NCI-H82 (cell line): ENCODE results near the gene BACH1.

ENCODE experiments used
- DNase-seq: peaks from one replicate; lab custom pipeline; 2025; lab: John Stamatoyannopoulos, UW

The BACH1 gene

DNA sequence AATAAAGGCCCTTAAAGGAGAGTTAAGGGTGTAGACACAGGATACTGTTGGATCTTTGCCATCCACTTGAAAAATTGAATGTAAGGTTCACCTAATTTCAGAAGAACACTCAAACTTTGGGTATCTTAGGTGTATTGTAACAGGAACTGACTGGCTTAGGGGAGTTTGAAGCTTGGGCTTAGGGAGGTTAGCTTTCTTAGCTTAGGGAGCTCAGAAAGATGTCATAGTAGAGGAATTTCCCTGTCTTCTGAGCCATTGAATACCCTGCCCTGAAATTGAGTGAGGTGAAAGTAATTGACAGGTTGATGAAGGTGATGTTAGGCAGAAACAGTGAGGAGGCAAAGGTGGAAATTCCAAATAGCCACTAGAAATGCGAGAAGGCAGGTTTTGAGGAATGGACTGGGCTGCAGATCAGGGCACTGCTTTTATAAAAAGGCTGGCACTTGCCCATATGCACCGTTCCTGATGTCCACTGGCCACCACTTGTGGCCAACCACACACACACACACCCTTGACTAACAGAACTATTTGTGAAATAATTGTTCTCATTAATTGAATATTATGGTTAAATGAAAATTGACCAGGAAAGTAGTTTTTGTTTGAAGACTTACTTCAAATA lies 16.5 kb downstream of the BACH1 start:
- no peak for DNase-seq

DNA sequence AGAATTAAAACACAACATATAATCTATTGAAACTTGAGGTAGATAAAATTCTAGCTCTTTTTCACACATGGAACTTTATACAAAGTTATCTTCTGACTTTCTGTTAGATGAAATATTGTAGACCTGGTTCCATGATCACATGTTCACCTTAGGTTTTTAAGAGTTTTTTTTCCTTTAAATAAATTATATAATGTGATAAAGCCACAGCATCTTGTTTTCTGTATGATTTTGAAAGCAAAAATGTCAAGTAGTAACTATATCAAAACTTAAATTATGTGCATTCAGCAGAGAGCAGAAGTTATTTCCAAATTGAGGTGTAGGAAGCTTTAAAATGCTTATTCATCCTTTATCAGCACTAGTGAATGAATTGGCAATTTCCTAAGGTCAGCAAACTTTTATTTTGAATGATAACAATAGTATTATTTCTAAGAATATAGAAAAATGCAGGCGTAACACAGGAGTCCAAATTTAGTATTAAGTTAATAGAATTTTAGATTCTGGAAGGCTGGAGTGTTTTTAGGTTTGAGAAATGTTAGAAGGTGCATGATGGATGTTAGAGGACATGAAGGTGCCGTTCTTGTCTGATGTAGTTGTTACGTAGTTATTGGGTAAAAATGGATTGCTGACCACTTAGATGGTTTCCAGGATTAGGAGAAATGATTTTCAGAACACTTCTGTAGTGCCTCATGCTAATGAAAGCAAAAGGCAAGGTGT lies 17.5 kb downstream of the BACH1 start:
- DNase-seq = no peak

DNA sequence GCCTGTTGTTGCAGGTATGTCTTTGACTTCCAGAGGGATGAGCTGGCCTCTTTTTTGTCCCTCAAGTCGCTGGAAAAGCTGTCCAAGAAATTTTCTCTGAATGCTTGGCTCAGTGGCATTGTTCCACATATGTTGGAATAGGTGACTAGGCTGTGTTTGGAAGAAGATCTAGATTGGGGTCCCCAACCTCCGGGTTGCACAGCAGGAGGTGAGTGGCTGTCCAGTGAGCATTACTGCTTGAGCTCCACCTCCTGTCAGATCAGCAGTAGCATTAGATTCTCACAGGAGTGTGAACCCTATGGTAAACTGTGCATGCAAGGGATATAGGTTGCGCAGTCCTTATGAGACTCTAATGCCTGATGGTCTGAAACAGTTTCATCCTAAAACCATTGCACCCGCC lies 18.1 kb downstream of the BACH1 start:
- no peak for DNase-seq

DNA sequence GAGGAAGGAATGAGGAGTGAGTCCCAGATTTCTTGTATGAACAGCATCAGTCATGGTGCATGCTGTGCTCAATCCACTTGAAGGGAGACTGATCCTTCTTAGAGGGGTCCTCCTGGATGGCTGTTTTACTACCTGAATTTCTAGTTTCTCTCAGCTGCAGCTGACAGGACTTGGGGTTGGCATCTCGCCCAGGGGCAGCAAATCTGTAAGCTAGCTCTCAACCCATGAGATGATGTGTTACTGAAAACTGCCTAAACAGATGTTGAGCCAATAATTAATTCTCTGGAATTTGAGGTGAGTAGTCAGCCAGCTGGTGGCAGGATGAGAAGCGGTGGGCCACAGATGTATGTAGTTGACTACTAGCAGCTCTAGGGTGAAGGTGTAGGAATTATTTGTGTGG lies 19.6 kb downstream of the BACH1 start:
- peak; percentile 51 for DNase-seq

DNA sequence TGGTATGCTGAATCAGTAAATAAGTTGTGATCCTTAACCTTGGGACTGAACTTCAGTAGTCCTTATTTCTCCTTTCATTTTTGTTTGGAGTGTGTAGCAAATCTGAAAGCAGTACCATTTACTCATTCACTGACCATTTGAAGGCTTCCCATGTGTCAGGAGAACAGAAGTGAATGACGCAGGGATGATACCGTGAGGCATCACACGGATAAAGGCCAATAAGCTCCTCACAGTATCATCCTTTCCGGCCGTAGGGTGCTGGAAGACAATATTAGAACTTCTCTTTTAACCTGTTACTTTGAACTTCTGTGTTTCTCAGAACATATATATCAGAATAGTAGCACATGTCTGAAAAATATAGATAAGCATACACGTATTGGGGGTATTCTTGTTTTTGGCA lies 21.3 kb downstream of the BACH1 start:
- no peak for DNase-seq

DNA sequence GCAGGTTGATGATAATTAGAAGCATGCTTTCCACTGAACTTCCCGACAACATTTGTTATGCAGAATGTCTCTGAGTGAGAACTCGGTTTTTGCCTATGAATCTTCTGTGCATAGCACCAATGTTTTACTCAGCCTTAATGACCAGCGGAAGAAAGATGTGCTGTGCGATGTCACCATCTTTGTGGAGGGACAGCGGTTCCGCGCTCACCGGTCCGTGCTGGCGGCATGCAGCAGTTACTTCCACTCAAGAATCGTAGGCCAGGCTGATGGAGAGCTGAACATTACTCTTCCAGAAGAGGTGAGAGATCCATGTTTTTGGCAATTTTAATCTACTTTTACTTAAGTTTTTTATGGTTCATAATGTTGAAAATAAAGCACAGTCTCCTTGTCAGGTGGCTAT lies 22.5 kb downstream of the BACH1 start:
- no peak for DNase-seq

DNA sequence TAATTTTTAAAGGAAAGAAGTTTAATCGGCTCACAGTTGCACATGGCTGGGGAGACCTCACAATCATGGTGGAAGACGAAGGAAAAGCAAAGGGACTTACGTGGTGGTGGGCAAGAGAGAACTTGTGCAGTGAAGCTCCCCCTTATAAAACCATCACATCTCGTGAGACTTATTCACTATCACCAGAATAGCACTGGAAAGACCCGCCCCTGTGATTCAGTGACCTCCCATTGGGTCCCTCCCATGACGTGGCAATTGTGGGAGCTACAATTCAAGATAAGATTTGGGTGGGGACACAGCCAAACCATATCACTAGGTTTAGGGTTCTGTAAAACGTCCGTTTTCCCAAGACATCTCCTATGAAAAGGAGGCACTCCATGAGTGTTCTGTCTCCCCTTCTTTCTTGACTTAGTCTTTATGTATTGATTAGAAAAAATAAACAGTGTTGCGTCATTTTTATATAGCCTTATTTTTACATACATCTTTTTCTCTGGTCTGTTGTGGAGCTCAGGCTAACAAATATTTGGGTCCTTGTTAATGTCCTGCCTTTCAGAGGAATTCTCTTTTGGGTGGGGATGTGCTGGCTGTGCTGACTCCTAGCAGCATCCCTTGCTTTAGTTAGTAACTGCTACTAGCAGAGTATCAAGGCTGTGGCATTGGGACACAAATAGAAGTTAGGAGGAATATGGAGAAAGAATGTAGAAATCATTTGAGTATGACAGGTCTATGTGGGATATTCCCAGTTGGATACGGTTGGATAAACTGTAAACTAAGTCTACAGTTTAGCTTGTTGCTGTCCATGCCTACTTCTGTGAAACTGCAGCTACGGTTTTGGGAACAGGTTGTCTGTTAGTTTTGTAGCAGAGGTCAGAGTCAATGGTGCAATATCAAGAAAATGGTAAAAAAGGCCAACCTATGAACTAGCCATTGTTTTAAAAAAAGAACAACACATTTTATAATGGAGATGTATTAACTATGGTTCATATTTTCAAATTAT lies 23.5 kb downstream of the BACH1 start:
- no peak for DNase-seq

DNA sequence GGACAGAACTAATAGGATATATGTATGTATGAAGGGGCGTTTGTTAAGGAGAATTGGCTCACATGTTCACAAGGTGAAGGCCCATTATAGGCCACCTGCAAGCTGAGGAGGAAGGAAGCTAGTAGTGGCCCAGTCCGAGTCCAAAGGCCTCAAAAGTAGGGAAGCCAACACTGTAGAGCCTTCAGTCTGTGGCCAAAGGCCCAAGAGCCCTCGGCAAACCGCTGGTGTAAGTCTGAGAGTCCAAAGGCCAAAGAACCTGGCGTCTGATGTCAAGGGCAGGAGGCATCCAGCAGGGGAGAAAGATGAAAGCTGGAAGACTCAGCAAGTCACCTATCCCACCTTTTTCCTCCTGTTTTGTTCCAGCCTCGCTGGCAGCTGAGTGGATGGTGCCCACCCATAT lies 24.5 kb downstream of the BACH1 start:
- DNase-seq = no peak

DNA sequence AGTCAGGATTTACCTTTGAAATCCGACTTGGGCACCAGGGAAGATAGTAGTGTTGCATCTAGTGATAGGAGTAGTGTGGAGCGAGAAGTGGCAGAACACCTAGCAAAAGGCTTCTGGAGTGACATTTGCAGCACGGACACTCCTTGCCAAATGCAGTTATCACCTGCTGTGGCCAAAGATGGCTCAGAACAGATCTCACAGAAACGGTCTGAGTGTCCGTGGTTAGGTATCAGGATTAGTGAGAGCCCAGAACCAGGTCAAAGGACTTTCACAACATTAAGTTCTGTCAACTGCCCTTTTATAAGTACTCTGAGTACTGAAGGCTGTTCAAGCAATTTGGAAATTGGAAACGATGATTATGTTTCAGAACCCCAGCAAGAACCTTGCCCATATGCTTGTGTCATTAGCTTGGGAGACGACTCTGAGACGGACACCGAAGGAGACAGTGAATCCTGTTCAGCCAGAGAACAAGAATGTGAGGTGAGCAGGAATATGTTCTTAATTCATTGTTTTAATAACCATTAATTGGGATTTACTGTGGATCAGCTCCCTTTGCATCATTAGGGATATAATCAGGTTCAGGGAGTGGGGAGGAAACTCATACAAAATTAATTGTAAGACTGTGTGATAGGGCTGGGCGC lies 28.3 kb downstream of the BACH1 start:
- no peak for DNase-seq

DNA sequence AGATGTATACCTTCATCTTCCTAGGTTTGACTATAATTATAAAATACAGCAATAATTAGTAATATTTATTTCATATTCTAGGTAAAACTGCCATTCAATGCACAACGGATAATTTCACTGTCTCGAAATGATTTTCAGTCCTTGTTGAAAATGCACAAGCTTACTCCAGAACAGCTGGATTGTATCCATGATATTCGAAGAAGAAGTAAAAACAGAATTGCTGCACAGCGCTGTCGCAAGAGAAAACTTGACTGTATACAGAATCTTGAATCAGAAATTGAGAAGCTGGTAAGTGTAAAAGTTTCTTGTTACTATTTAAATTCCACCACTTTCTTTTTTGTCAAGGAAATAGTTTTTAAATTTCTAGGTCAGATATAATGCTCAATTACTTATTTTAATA lies 30.7 kb downstream of the BACH1 start:
- DNase-seq = no peak

DNA sequence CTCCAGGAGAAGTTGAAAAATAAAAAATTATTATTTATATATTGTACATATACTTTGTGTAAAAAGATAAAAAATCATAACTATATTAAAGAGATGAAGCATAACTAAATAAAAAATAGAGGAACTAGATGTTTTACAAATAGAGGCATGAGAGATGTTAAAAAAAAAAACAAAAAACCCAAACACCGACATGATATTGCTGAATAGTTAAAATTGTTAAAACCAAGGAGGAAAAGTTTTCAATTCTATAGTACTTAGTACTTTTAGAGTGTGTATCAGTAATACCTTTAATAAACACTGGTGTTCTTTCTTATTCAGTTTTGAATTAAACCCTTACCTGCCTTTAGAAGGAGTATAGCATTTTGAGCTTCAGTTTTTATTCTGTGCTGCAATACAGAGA lies 32.1 kb downstream of the BACH1 start:
- no peak for DNase-seq

DNA sequence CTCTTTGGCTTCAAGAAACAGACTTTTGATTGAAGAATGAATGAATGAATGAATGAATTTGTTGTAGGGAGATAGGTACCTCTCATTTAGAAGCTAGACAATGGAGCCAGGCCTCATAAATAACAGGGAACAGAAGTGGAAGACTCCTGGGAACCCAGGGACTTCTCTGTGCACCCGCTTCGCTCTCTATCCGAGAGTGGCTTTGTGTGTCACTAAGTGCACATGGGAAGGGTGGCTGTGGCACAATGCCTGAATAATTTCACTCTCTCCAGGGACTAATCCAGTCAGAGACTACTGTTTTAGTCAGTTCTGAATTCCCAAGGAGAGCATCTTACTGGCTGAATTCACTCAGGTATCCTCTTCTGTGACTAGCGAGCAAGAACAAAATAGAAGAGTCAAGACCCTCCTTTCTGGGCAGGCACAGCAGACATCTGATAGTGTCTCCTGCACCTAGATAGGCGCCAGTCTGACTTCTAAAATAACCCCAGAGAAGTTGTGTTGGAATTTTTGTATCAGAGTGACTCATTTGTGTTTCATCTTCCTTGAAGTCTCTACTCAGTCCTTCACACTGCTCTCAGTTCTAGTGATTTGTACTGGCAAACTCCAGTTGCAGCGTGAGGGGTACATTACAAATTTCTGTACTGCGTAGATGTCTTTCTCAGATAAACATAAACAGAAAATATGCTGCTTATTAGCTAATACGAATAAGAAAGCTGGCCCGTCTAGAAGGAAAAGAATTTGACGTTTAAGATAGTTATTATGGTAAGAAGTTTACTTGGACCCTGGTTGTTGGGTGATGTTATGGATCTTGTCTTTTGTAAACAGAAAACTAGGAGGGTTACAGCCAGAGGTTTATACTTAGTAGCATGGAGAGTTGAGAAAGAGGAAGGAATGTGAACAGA lies 34.0 kb downstream of the BACH1 start:
- no peak for DNase-seq

DNA sequence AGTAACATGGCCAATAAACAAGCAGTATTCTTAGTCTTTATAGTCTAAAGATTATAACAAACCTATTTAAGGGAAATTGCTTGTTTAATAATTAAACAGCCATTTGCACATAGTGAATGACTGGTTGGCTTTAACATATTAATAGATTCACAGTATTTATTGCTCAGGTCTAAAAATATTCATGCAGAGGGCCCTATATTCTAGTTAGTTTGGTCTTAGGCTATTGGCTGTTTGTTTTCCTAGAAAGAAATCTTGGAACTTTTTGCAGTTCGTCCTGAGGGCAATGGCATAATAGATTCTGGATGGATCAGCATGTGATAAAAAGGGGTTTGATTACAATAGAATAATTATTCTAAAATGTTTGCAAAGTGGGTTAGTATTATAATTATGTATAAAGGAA lies 34.7 kb downstream of the BACH1 start:
- no peak for DNase-seq

DNA sequence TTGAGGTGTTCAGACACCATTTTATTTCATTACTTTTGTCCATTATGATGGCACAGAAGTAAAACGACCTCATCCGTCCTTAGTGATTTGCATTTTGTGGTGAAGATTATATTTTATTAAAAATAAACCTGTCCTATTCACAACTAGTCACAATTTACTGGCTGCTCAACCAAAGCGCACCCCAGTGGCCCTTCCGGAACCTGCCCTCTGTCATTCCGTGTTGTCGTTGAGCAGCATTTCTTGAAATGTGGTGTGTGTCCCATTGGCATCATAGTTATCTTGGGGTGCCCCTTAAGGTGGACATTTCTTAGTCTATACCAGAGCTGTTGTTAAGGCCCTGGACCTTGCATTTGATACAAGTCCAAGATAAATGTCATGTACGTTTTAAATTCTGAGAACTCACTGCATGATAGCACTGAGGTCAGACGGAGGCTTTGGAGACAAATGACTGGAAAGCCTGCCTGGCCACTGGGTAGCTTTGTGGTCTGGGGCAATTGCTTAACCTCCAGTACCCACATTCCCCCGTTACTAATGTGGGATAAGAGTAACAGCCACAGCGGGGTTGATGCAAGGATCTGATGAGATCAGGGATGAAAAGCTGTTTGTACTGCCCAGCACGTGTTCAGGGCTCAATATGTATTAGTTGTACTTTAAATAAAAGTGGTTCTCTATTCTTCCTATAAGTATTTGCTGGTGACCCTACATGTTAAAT lies 36.2 kb downstream of the BACH1 start:
- no peak for DNase-seq

DNA sequence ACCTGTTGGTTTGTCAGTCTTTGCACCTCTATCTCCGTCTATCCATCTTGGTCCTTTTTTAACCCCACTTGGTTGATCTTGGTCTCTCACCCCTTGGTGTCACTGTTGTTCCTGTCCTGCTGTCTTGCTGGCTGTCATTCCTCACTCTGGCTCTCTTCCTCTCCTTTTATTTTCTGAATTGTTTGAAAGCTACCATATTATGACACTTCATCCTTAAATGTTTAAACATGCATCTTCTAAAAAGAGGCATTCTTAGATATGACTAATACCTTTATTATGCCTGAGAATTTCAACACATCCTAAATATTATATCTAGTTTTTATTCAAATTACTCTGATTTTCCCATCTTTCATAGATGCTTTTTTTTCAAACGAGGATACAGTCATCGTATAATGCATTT lies 37.0 kb downstream of the BACH1 start:
- no peak for DNase-seq

DNA sequence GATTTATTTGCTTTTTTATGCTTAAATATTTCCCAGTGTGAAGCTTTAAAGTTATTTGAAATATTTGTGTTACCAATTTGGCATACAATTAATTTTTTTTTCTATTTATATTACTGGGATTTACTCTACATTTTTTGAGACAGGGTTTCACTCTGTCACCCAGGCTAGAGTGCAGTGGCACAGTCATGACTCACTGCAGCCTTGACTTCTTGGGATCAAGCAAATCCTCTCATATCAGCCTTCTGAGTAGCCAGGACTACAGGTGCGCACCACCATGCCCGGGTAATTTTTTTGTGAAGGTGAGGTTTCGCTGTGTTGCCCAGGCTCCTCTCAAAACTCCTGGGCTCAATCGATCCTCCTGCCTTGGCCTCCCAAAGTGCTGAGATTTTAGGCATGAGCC lies 39.5 kb downstream of the BACH1 start:
- DNase-seq = no peak

DNA sequence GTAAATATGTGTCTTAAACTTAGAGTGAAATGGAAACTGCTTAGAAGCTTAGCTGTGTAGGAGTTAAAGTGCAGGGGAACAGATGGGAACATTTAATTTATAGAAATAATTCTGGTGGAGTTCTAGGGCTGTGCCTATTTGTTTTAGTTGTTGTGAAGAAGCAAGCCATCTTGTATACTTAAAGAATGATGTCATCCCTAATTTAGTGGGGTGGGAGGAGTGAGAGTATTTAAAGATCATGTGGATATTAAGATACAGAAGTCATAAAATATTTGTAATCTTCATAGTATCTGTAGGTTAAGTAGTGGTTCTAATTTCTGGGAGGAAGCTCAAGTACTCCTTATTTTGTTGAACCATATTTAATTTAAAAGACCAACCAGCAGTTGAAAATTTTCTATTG lies 41.5 kb downstream of the BACH1 start:
- peak; percentile 15 for DNase-seq

DNA sequence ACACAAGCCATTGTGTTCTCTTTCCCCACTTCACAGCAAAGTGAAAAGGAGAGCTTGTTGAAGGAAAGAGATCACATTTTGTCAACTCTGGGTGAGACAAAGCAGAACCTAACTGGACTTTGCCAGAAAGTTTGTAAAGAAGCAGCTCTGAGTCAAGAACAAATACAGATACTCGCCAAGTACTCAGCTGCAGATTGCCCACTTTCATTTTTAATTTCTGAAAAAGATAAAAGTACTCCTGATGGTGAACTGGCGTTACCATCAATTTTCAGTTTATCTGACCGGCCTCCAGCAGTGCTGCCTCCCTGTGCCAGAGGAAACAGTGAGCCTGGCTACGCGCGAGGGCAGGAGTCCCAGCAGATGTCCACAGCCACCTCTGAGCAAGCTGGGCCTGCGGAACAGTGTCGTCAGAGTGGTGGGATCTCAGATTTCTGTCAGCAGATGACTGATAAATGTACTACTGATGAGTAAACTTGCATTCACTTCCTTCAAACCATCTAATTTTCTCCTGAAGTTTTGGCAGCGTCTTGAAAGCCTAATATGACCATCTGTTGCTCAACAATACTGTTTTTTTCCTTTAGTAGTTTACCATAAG lies 43.7 kb downstream of the BACH1 start:
- no peak for DNase-seq

DNA sequence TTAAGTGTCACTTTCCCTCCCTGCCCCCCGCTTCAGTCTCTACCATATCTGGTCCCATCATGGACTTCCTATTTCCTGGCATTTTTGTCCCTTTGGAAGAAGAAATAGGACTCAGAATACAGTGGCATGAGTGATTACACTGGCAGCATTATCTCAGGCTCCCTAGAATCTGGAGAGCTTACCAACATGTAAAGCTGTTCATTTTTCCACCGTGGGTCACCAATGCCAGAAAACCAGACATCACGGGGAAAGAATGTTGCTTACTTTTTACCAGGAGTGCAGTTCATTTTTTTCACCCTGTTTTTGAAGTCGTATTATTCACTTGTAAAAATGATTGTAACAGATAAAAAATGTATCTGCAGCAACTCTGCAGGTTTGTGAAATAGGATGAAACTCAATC lies 44.8 kb downstream of the BACH1 start:
- DNase-seq = no peak

DNA sequence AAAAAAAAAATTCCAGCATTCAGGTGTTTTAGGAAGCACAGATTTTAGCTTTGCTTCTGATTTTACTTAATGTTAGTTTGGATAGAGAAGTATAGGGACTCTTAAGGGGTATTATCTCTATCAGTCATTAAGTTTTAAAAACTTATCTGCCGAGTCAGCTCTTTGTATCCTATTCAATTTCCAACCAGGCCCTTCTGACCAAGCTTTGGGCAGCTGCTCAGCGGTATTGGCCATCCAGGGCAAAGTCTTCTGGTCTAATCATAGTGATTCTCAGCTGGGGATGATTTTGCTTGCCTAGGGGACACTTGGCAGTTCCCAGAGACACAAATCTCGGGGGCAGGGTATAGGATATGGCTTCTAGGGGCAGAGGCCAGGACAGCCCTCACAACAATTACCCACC lies 47.6 kb downstream of the BACH1 start:
- DNase-seq = no peak
